ENCODE results near the gene RPRD1B. TPM values are rescaled to one million over a fixed set of nuclear protein-coding genes. Genes with fewer than 3 reads are reported as not detected.

RPRD1B gene
- total and polyA plus RNA-seq, 2 of the 8 experiments (the other 6 are each of a cell fraction or from before 2014, with no cell fraction given), result 10.3 to 20.9 TPM

GRCh38 chr20:38033330-38034107, at the start of gene RPRD1B, which contains the start of gene TTI1 (continued):
- TF ChIP-seq MAFK (IDR thresholded peaks at IDR 0.05; ENCODE audit: low read depth, low read length) (no peak), TBP (IDR thresholded peaks at IDR 0.05; ENCODE audit: low read depth, low read length) (peak; percentile 92), BACH1 (IDR thresholded peaks at IDR 0.05; ENCODE audit: low read length) (no peak), SRF (IDR thresholded peaks at IDR 0.05; ENCODE audit: low read depth, low read length) (peak; percentile 69), CBX8 (IDR thresholded peaks at IDR 0.05; ENCODE audit: borderline replicate concordance, low read depth, low read length) (no peak), MAX (IDR thresholded peaks at IDR 0.05) (peak; percentile 73), NRF1 (IDR thresholded peaks at IDR 0.05; ENCODE audit: low read depth, low read length) (peak; percentile 19; the same call in 1 of the 2 replicates), TAF7 (optimal IDR thresholded peaks at IDR 0.05; ENCODE audit: borderline replicate concordance, low read depth, low read length) (peak; percentile 86), EP300 (IDR thresholded peaks at IDR 0.05; ENCODE audit: borderline replicate concordance in 1 of 2, low read depth in 2 of 2, low read length in 2 of 2) (no peak), SAP30 (IDR thresholded peaks at IDR 0.05; ENCODE audit: insufficient read depth, insufficient replicate concordance, low read length) (no peak), HDAC6 (IDR thresholded peaks at IDR 0.05; ENCODE audit: low read depth, low read length) (no peak), ZNF274 (IDR thresholded peaks at IDR 0.05; ENCODE audit: borderline replicate concordance, extremely low read depth, low read length) (no peak), ASH2L (IDR thresholded peaks at IDR 0.05; ENCODE audit: low read length) (peak; percentile 97), ATF3 (IDR thresholded peaks at IDR 0.05; ENCODE audit: insufficient read depth, low read depth, low read length) (peak; percentile 74; the same call in 1 of the 2 replicates), YY1 (IDR thresholded peaks at IDR 0.05; ENCODE audit: low read depth, low read length) (peak; percentile 94), RXRA (IDR thresholded peaks at IDR 0.05; ENCODE audit: insufficient read depth, low read depth, low read length) (no peak), BRCA1 (IDR thresholded peaks at IDR 0.05; ENCODE audit: low read depth, low read length) (no peak), JUN (IDR thresholded peaks at IDR 0.05; ENCODE audit: low read depth, low read length) (no peak), CHD1 (IDR thresholded peaks at IDR 0.05; ENCODE audit: low read depth, low read length) (no peak), TAF1 (IDR thresholded peaks at IDR 0.05; ENCODE audit: low read depth, low read length) (peak; percentile 99), CTCF (IDR thresholded peaks at IDR 0.05; ENCODE audit: control extremely low read depth in 1 of 3, insufficient read depth in 1 of 3, low read depth in 1 of 3, low read length in 3 of 3) (no peak)
